HG02840 (cell line): ENCODE measurements around the gene ACRV1.
A peak's percentile ranks its signal among the peaks of the same experiment; 100 is the strongest.

Experiments used
- ATAC-seq: cut with Tn5 transposase; IDR thresholded peaks from one replicate; pipeline ENCODE4 v1.9.1; 2021; ENCODE audit warnings: mild to moderate bottlenecking, moderate library complexity, moderate number of reproducible peaks; ENCODE audit not compliant: unreplicated experiment, low FRiP score

Gene ACRV1

GRCh38 chr11:125662689-125663088 is 18.0 kb downstream of the ACRV1 start:
- ATAC-seq, result no peak

GRCh38 chr11:125649465-125650166 is 31.0 kb downstream of the ACRV1 start:
- ATAC-seq, result no peak

- no peak for ATAC-seq
Measured at GRCh38 chr11:125645871-125646270, 34.8 kb downstream of the ACRV1 start.

GRCh38 chr11:125638315-125638714 is 42.3 kb downstream of the ACRV1 start:
- ATAC-seq, result no peak

- ATAC-seq, result no peak
Measured at GRCh38 chr11:125637840-125638239, 42.8 kb downstream of the ACRV1 start.

- ATAC-seq, result no peak
Measured at GRCh38 chr11:125627236-125627910, 53.3 kb downstream of the ACRV1 start.

GRCh38 chr11:125626288-125626950 is 54.2 kb downstream of the ACRV1 start:
- peak; percentile 26 for ATAC-seq

GRCh38 chr11:125625630-125626287 is 54.9 kb downstream of the ACRV1 start:
- peak; percentile 86 for ATAC-seq

GRCh38 chr11:125625225-125625629 is 55.4 kb downstream of the ACRV1 start:
- ATAC-seq, result peak; percentile 33

- ATAC-seq, result no peak
Measured at GRCh38 chr11:125624756-125625213, 55.9 kb downstream of the ACRV1 start, which contains the start of gene CHEK1. Gene CHEK1 (plus strand): TSS chr11:125625163. CDS start chr11:125626769, 1,606 bp downstream.

- no peak for ATAC-seq
Measured at GRCh38 chr11:125623064-125623463, 57.6 kb downstream of the ACRV1 start.

GRCh38 chr11:125621995-125622394 is 58.7 kb downstream of the ACRV1 start:
- ATAC-seq, result no peak
